Nephron (organoid): ENCODE measurements around the gene NUAK1.

ENCODE experiments used
- H3K27ac Mint-ChIP-seq, 3 experiments: 2 replicates each; pipeline ENCODE4 v1.8.0; 2020; ENCODE audit warnings: mixed read lengths in 3 of 3, mild to moderate bottlenecking in 2 of 3, moderate library complexity in 1 of 3
- H3K27me3 Mint-ChIP-seq: 2 replicates; pipeline ENCODE4 v1.8.0; 2021; ENCODE audit warnings: low read depth, mild to moderate bottlenecking, moderate library complexity, mixed read lengths
- H3K36me3 Mint-ChIP-seq: 2 replicates; pipeline ENCODE4 v1.8.0; 2020; ENCODE audit warnings: low read depth, mixed read lengths
- H3K4me1 Mint-ChIP-seq: 2 replicates; pipeline ENCODE4 v1.8.0; 2020; ENCODE audit warnings: mixed read lengths
- H3K4me3 Mint-ChIP-seq, 3 experiments: 2 replicates each; pipeline ENCODE4 v1.8.0; 2020; ENCODE audit warnings: mild to moderate bottlenecking in 3 of 3, mixed read lengths in 3 of 3, moderate library complexity in 2 of 3
- H3K9me3 Mint-ChIP-seq: 2 replicates; pipeline ENCODE4 v1.8.0; 2020; ENCODE audit warnings: mixed read lengths
- TF ChIP-seq, protein P1 (sequence below), 3 experiments: fragments of 200-600 bp; sonication (generic); IDR thresholded peaks; one replicate each; pipeline ENCODE4 v1.5.0; 2021; ENCODE audit warnings: antibody characterized with exemption in 3 of 3; ENCODE audit not compliant: unreplicated experiment in 3 of 3

NUAK1 gene

DNA sequence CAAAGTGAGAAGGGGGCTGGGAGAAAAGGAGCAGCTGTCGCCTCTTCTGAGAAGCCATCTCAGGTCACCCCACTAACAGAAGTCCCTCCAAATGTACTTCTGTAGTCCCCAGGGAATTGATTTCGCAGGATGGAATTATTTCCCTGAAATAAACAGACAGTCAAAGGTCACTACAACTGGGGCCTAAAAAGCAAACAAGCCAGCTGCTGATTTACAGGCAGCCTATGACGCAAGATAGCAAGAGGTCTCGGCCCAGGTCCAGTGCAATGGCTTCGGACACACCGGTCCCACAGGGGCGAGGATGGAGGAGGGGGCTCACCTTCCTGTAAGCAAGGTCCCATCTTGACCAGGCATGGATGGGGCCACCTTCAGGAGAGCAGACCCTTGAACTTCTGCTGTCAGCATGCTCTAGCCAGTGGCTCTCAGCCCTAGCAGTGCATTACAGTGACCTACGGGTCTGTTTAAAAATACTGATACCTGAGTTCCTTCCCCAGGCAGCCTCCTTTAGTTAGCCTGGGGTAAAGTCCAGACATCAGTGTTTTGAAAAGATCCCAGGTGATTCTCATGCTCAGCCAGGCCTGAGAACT is 18.1 kb downstream of the NUAK1 start:
- Mint-ChIP-seq H3K4me3 (no peak overlapping the region), H3K27me3 (peaks cover 4% of the 10 kb centered on the region), H3K4me1 (peaks cover 83% of the 10 kb centered on the region), H3K27ac (peak overlapping the region in 2 of 3 experiments; percentile 48 to 55), H3K9me3 (no peaks in the 10 kb centered on the region), H3K36me3 (no peaks in the 10 kb centered on the region)
- TF ChIP-seq, protein P1, sequence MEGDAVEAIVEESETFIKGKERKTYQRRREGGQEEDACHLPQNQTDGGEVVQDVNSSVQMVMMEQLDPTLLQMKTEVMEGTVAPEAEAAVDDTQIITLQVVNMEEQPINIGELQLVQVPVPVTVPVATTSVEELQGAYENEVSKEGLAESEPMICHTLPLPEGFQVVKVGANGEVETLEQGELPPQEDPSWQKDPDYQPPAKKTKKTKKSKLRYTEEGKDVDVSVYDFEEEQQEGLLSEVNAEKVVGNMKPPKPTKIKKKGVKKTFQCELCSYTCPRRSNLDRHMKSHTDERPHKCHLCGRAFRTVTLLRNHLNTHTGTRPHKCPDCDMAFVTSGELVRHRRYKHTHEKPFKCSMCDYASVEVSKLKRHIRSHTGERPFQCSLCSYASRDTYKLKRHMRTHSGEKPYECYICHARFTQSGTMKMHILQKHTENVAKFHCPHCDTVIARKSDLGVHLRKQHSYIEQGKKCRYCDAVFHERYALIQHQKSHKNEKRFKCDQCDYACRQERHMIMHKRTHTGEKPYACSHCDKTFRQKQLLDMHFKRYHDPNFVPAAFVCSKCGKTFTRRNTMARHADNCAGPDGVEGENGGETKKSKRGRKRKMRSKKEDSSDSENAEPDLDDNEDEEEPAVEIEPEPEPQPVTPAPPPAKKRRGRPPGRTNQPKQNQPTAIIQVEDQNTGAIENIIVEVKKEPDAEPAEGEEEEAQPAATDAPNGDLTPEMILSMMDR (IDR thresholded peaks at IDR 0.05; ENCODE audit: unreplicated experiment in 3 of 3): no peak

DNA sequence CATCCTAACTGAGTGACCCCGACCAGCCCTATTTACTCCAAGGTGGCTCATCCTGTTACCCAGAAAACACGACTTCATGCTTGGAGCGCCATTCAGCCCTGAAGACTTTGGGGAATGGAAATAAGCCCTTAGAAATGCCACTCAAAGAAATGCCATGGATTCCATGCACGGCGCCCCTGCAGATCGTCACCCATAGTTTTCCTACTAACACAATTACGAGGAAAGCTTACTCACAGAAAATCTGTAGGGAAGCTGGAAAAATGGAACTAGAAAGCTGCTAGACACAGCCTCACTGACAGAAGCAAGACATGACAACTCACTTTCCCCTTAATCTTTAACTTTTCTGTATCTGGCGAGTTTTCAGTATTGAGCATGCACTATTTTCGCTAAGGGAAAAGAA is 19.5 kb downstream of the NUAK1 start:
- Mint-ChIP-seq H3K4me3 (no peak overlapping the region), H3K4me1 (peaks cover 92% of the 10 kb centered on the region), H3K9me3 (no peaks in the 10 kb centered on the region), H3K27ac (peak overlapping the region; percentile 41 to 62 (median 50)), H3K36me3 (no peaks in the 10 kb centered on the region), H3K27me3 (peaks cover 4% of the 10 kb centered on the region)
- TF ChIP-seq, protein P1 (IDR thresholded peaks at IDR 0.05; ENCODE audit: unreplicated experiment in 3 of 3): no peak

DNA sequence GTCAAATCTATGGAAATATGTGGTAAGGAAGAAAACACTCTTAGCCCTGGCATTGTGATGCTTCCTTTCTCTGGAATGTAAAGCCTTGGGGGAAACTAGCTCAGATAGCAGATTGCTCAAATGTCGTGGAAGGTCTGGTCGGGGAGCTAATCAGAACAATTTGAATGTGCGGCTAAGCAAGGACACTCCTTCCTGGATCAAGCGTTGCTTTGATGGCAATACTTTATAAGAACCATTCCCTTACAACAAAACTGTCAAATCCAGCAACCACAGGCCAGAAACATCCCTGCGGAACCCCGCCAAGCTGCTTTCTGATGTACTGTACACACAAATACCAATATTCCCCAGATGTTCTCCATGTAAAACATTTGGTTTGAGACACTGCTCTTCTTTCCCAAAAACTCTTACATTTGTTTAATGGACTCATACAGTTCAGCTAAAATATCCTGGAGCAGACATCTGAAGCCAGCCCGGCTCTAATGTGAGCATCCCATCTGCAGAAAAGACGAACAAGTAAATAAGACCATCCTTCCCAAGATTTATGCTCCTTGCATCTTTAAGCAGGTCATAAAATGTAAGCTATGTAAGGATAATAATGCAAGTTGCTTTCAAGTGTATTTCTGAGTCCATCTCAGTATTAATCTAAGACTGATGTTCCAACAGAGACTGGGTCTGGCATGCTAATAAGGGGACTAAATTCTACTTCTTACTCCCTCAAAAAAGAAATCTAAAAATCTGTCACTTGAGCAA is 20.2 kb downstream of the NUAK1 start:
- Mint-ChIP-seq H3K27ac (peak overlapping the region; percentile 8 to 77 (median 62)), H3K4me3 (no peak overlapping the region), H3K27me3 (peaks cover 4% of the 10 kb centered on the region), H3K36me3 (no peaks in the 10 kb centered on the region), H3K4me1 (peaks cover 92% of the 10 kb centered on the region), H3K9me3 (no peaks in the 10 kb centered on the region)
- TF ChIP-seq, protein P1 (IDR thresholded peaks at IDR 0.05; ENCODE audit: unreplicated experiment in 3 of 3): no peak

DNA sequence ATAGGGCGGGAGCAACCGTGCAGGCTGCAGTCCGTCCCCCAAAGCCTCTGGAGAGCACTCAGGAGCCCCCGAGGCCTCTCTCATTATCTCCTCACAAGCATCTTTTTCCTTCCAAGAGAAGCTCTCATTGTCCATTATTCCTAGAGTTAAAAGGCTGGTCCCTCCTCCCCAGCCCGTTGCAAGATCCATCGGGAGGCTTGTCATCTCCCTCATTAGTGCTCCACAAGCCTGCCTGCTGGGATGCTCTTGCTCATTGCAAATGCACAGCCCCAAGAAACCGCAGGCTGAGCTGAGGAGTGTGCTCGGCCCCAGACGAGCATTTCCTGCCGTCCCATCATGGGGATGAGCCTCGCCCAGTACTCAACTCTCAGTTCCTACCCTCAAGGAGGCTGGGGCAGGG is 23.3 kb downstream of the NUAK1 start:
- no peaks in the 10 kb centered on the region for H3K9me3 Mint-ChIP-seq

DNA sequence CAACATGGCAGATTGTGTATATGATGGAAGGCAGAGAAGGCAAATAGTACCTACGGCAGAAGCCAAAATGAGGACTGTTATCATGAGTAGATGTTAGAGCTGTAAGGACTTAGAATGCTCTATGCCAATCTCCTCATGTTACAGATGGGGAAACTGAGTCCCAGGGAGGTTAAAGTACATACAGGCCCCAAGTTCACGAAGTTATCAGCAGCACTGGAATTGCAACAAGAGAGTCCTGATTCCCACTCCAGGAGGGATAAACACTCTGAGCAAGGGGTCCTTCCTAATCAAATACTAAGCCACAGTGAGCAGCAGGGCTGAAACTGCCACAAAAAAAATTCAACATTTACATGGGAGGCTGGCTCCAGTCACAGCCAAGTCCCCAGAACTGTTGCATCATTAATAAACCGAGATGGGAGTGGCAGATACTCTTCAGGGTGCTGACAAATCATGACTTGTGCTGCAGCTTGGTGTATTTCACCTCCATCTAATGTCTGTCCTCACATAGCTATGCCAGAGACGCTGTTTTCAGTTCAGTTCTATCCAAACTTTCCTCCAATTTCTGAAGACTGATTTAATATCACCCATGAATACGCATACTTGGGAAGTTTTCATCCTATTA is 24.2 kb downstream of the NUAK1 start:
- Mint-ChIP-seq H3K4me3 (no peak overlapping the region), H3K36me3 (no peaks in the 10 kb centered on the region), H3K9me3 (no peaks in the 10 kb centered on the region), H3K27me3 (peaks cover 4% of the 10 kb centered on the region), H3K4me1 (peaks cover 83% of the 10 kb centered on the region), H3K27ac (peak overlapping the region; percentile 61 to 75 (median 62))
- TF ChIP-seq, protein P1 (IDR thresholded peaks at IDR 0.05; ENCODE audit: unreplicated experiment in 3 of 3): no peak

More for the DNA sequence above, 23.3 kb downstream of the NUAK1 start:
- TF ChIP-seq, protein P1 (IDR thresholded peaks at IDR 0.05; ENCODE audit: unreplicated experiment in 3 of 3): no peak
- Mint-ChIP-seq H3K4me3 (peak overlapping the region in 1 of 3 experiments; percentile 45), H3K36me3 (no peaks in the 10 kb centered on the region), H3K27ac (peak overlapping the region; percentile 61 to 83 (median 73)), H3K4me1 (peaks cover 82% of the 10 kb centered on the region), H3K27me3 (peaks cover 4% of the 10 kb centered on the region)
